ENCODE results near the gene PTDSS2.

- TF ChIP-seq CTCF (IDR thresholded peaks at IDR 0.05) (no peak), POLR2A (IDR thresholded peaks at IDR 0.05) (no peak)
Observed at GRCh38 chr11:468036-468435, 18.0 kb downstream of the PTDSS2 start.

All from suprapubic skin (tissue), 3 donors.